NCI-H1417 (cell line): ENCODE measurements around the gene FOXC1.

Source experiments
- DNase-seq, 3 experiments: peaks; one replicate each; lab custom pipeline; 2025; lab: John Stamatoyannopoulos, UW

FOXC1 gene

DNA sequence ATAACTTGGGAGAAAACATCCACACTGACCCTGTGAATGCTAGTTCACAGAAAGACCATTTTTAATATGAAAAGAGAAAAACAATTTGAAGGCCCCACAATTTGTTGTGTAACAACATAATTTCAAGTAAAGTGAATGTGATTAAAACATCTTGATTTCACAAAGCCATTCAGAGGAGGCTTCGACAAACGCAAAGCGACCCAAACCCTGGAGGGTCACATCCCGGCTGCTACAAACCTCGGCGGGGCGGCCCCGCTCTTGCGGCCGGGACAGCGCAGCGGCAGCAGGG, 14.0 kb downstream of the FOXC1 start:
- no peak for DNase-seq

DNA sequence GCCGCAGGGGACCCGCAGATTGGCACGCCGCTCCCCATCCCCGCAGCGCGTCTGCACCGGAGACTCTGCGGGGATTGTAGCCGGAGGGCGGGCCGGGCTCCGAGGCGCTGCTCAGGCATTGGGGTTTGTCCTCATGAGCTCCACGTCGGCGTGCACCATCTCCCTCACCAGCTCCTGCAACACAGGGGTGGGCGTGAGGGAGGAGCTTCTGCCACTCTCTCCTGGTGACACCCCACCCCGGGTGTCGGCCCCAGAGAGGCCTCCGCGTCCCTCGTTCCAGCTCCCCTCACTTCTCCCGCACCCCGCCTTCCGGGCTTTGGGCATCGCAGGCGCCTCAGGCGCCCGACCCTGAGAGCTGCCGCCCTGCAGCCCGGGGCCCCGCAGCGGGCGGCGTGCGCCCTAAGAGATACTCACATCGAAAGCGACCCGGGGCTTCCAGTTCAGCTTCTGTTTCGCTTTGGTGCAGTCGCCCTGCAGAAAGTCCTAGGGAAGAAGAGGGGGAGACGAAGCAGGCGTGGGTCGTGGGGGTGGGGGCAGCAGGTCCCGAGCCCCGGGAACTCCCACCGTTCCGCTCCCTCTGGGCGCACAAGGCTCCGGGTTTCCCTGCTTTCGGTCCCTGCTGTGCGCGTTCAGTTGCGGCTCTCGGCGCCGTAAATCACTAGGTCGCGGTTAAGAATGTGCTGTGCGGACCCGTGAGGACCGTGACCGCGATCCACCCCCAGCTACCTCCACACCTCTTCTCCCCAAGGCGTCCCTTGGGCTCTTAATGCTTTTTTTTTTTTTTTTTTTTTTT, 14.5 kb downstream of the FOXC1 start:
- DNase-seq = no peak

DNA sequence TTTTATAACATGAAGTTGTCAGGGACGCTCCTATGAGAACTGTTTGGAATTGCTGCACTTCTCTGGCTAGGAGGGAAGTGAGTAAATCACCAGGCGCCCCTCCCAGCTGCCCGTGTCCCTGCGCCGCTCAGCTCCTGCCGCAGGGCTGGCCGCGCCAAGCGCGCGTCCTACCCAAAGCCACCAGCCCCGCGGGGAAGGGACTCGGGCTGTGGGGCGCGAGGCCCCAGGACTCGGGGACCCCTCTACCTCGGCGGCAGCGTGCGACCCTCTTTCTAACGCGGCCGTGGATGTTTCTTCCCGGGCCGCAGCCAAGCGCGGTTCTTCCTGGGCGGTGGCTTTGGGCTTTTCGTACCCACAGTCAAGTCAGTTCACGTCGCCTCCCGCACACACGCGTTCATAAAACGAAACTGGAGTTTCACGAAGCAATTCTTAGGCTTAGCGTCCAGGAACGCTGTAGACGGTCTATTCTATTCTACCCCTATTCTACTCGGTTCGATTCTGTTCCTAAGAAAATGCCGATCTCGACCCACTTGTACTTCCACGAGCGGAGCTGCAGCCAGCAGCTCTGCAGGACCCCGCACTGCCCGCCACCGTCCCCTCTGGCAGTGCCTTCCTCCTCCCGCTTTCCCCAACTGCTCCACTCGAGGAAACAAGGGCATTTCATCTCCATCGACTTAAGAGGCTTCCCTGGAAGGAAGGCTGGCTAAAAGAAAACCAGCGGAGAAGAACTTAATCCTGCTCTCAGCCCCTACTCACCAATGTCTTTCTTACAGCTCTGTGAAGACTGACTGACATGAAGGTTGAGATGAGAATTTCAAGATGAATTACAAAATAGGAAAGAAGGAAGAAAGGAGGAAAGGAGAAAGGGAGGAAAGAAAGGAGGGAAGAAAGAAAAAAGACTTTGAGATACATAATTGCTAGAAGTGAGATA, 15.4 kb downstream of the FOXC1 start:
- DNase-seq = no peak

DNA sequence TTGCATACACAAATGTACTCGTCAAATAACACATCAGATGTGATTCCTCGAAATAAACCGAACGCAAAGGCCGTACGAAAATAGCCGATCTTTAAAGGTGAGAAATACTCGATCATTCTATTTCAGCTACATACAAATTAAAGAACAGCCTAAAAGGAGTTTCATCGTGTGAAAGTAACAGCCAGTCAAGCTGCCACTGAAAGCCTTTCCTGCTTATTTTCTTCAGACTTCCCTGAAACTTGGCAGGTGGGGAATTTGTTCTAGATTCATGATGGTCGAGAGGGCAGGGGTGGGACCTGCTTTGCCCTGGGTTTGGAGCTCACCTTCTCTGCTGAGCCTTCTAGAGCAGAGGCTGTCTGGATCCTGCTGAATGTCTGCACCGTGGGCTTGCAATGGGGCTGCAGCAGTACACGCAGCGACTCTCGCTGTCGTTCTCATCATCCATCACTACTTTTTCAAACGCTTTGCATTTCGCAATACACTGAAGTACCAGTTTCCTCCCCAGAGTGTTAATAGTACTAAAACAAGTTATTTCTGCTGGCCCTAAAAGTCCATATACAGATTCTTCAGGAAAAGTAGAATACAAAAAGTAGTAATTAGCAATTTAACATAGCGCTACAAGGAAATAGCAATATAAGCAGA, 16.2 kb downstream of the FOXC1 start:
- no peak for DNase-seq

DNA sequence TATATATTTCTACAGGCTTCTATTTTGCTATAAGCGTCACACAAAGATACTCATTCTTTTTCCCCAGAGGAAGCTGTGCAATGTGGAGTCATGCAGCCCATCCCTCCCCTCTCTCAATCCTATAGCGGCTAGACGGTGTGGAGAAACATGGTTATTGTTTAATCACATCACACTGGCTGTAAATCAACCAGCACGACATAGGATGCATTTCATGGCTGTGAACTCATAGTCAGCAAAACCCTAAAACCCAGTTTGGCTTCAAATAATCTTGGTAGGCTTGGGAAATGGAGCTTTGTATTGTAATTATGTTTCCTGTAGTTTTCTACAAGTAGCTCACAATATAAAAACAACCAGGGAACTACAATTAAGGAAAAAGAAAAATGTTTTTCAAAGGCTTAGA, 16.8 kb downstream of the FOXC1 start:
- DNase-seq = no peak

DNA sequence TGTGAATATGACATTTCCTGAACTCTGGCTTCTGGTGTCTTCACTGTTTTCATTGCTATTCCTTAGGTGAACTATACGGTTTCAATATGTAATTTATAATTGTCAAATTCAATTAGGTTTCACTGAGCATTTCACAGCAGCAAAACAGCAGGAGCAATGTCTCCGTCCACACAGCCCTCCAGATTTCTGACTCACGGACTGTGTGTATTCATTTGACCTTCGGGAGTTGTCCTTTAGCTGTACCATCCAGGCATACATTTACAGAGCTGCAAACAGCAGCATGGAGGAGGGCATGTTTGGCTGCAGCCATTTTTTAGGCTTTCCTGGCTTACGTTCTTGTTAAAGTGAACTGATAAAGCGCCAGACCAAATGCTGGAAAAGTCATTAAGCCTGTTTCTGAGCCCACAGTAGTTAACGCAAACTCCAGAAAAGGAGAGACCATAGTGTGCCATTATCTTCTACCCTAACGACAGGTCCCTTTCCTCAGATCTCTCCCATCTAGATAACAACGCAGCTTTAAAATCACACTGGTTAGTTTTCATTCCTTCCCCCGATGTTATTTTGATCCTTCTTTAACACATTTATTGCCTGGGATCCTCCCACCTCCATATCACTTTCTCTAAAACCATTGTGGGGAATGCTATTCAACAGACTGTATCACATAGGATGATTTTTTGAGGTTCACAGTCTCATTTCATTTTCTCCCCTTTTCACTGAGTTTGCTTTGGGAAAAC, 18.3 kb downstream of the FOXC1 start:
- no peak for DNase-seq

DNA sequence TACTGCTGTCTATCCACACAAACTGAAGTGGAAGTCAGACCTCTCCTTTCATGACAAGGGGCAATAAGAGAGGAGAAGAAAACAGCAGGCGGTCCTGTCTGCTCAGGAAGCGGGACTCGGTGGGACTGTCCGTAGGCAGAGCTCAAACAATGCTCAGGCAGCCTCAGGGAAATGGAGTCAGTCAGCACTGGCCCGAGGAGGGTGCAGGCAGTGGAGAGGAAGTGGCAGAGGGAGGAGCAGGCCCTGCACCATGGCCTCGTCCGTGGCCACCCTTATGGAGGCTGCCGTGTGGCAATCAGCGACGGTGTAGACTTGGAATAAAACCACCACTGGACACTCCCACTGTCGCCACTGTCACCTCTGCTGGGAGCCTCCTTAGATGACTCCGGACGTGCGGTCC, 19.6 kb downstream of the FOXC1 start:
- no peak for DNase-seq

DNA sequence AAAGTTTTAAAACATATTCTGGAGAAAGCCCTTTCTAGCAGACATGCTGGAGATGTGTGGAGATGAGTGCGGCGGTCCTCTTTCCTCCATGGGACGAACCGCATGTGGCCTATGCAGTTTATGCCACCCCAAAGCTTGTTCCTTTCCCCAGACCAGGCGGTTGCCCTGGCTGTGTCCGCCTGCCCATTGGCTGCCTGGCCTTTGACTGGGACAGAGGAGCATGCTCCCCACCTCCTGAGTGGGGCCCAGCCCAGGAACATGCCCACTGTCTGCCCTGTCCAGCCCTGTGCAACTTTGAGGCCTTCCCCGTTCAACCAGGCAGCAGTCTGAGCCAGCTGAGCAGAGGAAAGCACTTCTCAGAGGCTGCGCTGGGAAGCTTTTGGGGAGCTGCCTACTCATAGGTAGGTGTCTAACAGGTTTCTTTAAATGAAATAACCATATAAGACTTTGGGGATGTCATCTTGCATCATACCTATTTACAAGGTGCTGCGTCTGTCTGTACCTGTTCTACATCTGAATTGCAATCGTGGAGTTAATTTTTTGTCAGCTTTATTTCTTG, 20.6 kb downstream of the FOXC1 start:
- DNase-seq = no peak

DNA sequence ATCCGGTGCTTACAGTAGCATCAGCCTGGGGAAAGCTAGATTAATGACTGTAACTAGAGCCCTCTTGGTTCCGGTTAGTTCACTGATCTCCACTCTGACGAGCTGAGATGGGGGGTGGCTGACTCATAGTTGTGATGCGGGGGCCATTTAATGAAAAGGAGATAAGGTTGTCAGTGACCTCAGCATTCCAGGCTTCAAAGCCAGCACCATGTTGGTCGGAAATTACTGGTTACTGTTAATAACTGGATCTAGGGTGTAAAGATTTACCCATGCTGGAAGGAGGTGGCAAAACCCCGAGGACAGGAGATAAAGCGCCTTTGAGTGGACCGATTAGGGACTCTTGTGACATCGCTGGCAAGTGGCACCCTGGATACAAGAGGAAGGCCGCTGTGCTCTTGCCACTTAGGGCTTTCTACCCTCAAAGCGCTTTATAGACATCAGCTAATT, 21.1 kb downstream of the FOXC1 start:
- DNase-seq = peak in 1 of 3 experiments; percentile 75

DNA sequence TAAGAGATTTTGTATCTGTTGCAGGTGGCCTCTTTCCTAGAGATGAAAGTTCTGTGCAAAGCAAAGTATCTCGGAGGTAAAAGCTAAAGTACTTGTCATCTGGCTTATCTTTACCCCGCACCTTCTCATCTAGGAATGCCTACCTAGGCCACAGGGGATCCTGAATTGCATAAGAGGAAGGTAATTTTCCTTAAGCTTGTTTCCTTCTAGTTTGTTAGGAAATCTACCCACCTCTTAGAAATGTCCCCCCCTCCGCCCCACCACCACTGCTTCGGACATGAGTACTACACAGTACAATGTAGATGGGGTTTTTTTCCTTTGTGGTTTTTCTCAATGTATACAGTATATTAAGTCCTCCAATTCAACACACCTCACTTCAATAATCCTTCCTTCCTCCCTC, 21.5 kb downstream of the FOXC1 start:
- no peak for DNase-seq

DNA sequence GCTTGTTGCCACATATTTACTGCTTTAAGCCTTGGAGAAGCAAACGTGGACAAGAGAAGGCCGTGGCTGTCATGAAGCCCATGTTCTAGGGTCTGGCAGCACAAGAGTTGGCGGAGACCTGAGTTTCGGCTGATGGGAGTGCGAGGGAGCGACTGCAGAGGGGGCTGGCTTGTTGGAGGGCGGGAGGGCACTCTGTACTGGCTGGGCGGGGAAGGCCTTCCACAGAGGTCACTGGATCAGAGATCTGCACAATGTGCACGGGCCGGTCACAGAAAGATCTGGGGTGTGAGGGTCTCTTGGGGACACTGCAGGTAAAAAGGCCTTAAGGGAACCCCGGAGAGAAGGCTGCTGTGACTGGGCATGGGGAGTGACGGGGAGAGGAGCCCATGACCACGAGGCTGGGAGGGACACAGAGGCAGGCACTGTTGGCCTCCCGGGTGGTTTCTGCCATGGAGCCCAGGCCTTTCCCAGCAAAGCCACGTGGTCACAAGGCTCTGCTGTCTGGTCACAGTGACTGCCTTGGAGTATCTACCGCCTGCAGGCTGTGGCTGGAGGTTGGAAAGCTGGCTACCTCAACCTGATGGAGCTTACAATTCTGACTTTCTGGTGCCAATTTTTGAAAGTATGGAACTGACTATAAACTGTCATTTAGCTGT, 23.8 kb downstream of the FOXC1 start:
- no peak for DNase-seq

DNA sequence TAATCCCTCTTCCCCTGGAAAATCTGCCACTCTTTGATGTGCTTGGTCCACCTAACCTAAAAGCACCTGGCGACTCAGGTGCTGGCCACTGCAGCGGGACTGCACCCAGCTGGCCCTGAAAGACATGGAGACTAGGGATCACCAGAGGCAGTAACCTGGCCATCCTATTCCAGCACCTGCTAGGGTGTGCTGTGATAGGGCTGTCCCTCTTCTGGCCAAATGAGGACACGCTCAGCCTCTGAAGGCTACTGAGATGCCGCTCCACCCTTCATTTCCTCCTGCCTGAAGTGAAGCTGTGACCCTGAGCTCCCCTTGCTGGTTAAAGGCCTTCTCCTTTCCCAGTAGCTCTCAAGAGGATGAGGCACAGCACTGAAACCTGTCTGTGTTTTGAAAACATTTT, 24.4 kb downstream of the FOXC1 start:
- no peak for DNase-seq

DNA sequence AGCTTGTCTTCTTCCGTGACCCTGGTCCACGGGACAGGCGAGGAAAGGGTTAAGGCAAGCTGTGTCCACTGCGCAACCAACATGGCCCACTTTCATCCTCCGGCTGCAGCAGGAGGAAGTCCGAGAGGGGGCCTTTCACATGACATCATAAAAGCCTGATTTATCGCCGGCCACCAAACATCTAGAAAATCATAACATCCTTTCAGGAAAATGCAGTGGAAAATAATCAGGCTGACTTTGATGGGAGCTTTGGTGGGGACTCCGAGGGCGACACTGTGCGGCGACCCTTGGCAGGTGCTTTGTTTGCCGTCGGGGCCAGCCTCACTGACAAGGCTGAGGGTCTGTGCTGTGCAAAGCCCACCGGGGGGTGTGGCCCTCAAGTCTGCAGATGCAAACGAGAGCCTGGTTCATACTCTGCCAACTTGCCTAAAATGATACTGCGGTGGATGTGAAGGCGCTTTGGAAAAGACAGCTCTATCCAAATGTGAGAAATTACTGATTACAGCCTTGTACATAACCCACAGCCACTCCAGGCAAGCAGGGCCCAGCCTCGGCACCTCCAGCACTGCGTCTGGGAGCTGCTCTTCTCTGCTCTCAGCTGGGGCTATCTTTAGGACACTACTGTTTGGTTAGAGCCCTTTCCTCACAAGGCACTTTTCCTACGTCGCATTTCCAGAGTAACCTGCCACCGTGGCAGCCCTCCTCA, 25.7 kb downstream of the FOXC1 start:
- no peak for DNase-seq

DNA sequence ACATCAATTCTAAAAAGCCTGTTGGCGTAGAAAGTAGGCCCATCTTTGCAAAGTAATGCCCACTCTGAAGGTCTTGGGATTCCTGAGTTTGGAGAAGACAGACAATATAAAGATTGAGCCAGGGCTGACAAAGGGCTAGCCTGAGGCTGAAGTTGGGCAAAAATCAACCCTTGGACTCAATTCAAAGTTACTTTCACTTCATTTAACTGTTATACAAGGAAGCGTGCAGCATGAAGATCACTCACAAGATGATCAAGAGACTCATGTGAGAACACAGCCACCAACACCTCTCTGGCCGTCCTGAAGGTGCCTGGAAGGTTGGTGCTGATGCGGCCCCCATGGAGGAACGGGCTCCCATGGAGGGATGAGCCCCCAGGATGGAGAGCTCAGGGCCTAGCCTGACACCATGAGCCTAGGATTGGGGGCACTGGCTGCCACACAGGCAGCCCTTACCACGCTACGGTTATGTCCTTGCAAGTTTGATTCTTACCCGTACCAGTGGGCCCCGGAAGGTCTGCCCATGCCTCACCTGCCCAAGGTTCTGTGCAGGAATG, 26.6 kb downstream of the FOXC1 start:
- no peak for DNase-seq

DNA sequence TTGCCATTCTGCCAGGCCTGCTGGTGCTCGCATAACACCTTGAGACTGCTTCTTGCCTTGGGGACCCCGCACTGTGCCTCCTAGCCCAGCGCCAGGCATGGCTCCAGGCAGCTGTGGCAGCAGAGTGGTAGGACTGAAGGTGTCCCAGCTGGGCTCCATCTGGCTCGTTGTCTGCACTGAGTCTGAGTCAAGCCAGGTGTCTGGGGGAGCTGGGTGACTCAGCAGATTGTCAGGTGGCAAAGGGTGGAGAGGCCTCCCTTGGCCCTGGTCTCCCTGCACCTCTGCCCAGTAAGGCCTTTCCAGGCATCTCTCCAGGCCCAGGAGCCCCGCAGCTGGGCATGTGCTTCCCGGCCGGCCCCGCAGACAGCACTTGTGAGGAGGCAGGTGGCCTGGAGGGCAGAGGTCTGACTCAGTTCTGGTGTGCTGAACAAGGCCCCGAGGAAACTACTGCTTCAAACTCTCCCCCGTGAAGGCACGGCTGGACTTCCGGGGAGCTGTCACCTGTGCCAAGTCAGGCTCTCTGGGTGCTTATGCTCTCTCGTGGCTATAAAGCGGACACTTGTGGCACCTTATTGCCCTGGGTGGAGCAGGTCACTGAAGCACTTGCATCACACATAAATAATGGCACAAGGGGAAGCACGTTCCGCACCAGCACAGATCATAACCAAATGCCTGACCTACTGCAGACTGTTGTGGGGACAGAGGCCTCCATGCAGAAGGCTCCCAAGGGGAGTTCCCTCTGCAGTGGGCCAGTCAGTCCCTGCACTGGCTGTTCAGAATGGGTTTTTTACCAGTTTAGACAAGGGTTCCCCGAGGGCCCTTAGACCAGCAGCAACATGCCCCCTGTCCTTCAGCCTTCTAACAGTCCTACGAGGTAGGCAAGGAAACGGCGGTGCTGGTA, 27.5 kb downstream of the FOXC1 start:
- peak in 1 of 3 experiments; percentile 27 for DNase-seq

DNA sequence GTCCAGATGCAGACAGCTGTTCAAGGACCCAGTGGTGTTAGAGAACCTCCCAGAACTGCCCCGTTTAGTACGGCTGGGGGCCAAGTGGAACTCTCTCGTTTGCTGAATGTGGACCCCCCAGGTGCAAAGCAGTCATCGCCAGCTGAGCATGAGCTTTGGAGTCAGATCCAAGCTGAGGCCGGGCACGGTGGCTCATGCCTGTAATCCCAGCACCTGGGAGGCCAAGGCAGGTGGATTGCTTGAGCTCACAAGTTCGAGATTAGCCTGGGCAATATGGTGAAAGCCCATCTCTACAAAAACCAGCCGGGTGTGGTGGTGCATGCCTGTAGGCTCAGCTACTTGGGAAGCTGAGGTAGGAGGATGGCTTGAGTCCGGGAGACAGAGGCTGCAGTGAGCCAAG, 29.7 kb downstream of the FOXC1 start:
- no peak for DNase-seq

DNA sequence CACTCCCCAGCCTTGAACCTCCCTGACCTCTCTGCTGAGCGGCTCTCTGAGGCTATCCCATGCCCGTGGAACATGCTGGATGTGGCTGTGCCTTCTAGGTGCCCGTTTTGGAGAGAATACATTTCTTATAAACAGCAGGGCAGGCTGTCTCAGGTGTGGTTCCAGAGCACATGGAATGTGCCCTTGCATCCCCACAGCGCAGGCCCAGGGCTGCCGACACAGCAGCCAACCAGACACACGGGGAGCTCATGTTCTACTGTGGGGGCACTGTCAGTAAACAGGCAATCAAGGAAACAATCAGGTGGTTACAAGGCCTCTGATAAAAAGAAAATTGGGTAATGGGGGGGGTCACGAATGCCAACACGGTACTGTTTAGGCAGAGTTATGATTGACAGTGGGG, 30.8 kb downstream of the FOXC1 start:
- DNase-seq = no peak

DNA sequence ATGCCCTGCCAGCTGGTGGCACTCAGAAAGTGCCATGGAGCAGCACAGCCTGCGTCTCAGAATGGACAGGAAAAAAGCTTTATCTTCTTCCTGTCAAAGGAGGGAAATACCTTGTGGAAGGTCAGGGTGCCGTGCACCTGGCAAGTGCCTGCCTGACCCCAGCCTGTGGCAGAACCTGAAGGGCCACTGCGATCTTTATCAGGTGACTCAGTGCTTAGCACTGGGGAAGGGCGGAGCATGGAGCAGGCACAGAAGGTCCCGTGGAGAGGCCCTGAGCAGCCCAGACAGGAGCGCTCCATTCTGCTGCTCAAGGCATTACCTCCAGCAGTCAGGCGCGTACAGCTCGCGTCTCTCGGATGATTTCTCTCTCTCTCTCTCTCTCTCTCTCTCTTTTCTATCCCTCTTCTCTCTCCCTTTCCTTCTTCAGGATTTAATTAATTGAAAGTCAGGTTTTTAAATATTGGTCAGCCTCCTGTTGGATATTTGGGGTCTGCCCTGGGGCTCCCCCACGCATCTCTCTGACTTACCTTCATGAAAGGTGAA, 31.7 kb downstream of the FOXC1 start:
- no peak for DNase-seq

DNA sequence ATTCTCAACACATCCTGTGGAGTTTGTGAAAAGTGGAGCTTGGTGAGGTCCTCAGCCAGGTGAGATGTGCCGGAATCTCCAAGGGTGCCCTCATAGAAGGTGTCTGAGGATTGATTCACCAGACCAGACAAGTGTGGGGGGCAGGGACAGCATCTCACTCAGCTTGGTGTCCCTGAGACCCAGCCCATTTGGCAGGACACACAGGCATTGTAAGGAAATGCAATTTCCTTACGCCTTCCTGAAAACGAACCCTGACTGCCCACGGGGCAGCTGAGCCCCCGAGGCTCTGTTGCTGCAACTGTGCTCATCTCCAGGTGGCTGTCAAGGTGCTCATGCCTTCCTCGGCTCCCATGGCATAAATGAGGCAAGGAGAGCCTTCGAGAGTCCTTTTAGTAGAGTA, 33.4 kb downstream of the FOXC1 start:
- DNase-seq = no peak
